ENCODE data around the gene ACAT2.
"Not testable (repeated sequence)": the region's sequence is repeated elsewhere in the genome, so short reads cannot be mapped to it uniquely, and the experiment has no call there.

The ACAT2 gene

DNA sequence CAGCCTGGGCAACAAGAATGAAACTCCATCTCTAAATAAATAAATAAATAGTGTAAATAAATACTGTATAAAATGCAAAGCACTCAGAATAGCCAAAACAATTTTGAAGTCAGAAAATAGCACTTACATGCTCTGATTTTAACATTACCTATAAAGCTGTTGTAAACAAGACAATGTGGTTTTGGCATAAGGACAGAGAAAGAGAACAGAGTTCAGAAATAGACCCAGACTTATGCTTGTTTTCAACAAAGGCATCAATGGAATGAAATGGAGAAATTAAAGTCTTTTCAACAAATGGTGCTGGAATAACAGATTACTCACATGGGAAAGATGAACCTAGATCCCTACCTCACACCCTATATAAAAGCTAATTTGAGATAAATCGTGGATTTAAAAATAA lies 10.4 kb downstream of the ACAT2 start:
- DNase-seq (ENCODE audit: low read depth): no peak

DNA sequence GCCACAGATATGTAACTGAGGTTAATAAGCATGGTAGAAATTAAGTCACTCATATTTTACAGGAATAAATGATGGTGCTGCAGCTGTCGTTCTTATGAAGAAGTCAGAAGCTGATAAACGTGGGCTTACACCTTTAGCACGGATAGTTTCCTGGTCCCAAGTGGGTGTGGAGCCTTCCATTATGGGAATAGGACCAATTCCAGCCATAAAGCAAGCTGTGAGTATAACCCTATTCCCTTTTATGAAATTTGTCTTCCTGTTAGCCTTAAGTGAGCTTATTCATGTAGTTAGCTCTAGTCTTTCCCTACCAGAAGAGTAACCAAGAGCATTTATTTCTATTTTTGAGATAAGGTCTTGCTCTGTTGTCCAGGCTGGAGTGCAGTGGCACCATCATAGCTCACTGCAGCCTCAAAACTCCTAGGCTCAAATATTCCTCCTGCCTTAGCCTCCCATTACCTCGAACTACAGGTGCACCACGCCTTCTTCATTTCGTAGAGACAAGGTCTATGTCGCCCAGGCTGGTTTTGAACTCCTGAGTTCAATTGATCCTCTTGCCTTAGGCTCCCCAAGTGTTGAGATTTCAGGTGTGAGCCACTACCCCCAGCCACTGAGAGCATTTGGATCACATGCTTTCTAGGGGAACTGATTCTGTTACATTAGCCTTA lies 15.5 kb downstream of the ACAT2 start:
- DNase-seq (ENCODE audit: low read depth): no peak

DNA sequence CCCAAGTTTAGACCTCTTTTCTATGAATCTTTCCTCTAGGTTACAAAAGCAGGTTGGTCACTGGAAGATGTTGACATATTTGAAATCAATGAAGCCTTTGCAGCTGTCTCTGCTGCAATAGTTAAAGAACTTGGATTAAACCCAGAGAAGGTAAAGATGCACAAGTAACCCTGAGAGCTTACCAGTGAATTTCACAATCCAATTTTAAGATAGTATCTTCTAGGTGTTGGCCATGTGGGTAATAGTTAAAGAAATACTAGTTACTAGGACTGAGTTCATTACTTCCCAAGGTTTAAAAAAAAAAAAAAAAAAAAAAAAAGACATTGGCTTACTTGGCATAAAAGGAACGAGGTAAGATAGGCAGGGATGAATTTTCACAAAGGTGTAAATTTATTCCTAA lies 16.3 kb downstream of the ACAT2 start:
- no peak for DNase-seq (ENCODE audit: low read depth)

DNA sequence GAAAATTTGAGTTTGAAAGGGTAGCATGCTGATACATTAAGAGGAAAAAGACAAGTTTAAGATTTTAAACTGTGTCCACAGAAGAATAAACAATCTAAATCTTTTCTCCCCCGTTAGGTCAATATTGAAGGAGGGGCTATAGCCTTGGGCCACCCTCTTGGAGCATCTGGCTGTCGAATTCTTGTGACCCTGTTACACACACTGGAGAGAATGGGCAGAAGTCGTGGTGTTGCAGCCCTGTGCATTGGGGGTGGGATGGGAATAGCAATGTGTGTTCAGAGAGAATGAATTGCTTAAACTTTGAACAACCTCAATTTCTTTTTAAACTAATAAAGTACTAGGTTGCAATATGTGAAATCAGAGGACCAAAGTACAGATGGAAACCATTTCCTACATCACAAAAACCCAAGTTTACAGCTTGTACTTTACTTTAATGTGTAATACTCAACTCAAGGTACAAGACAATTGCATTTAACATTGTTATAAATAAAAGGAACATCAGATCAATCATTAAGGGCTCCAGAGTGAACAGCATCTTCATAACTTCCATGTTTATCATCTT lies 16.8 kb downstream of the ACAT2 start:
- DNase-seq (ENCODE audit: low read depth): no peak

DNA sequence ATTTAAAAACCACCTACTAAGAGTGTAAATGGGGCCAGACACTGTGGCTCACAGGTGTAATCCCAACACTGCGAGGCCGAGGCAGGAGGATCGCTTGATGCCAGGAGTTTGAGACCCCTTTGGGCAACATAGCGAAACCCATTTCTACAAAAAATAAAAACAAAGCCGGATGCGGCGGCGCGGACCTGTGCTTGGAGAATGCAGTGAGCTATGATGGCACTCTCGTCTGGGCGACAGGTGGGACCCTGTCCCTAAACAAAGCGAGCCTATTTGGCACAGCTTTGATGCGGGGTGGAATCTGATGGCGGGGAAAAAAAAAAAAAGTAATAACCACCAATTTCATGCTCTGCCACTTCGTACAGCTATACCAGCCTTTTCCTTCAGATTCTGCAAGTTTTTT lies 26.4 kb downstream of the ACAT2 start:
- DNase-seq (ENCODE audit: low read depth): no peak

DNA sequence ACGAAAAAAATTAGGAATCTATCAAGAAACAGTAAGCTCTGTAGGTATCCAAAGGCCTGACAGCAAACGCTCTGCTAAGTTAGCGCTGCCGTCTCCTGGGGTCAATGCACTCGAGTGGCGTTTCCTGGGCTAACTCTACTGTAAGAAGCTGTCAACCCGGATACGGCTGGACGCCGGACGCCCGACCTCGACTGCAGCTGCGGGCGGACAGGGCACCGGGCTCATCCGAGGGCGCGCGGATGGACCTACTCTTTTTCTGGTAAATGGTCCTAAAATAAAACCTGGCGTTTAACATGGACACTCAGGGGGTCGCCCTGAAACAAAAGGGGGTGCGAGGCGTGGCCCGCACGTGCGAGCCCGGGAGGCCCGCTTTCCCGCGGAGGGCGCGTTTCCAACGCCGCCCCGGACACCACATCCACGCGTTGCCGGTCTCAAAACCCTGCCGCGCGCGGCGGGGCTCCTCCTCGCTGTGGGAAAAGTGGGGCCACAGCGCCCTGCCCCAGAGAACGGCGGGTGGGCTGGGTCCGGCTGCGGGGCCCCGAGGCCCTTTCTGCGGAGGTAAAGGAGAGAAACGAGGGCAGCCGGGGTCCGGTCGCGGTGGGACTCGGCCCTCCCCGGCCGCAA lies 27.0 kb downstream of the ACAT2 start:
- no peak for DNase-seq (ENCODE audit: low read depth)

DNA sequence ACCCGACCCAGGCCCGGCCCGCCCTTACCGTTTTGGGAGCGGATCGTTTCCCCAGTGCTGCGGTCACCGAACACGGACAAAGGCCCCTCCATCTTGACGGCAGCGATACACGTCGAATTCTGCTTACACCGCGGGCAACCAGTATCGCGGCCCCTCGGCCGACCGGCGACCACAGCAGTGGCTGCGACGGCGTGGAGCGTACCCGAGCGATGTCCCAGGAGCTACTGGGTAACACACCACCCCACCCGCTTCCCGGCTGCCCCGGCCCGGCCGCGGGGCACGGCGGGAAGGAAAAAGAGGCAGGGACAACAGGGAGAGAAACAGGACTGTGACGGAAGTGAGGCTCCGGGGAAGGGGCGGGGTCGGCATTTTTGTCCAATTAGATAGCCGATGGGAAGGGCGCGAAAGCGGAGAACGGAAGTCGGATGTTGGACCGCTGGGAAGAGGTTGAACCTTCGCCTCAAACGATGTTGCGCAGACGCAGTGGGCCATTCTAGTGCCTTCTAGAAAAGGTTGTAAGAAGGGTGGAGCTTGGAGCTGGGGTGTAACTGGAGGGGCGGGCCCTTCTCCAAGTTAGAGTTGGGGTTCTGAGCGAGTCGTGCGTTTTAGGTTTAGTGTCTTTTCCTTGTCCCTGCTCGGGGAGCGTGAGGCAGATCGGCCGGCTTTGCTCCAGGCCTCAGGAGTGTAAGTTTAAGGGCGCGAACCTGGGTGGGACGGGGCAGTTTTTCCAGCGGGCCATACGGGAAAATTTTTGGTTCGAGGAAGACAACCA lies 27.7 kb downstream of the ACAT2 start, which contains the start of gene TCP1:
TCP1 (minus strand) TSS at position 226 of the 772 bp plus-strand sequence; CDS start at position 92, 134 bp downstream.
- peak; percentile 99 for DNase-seq (ENCODE audit: low read depth)

DNA sequence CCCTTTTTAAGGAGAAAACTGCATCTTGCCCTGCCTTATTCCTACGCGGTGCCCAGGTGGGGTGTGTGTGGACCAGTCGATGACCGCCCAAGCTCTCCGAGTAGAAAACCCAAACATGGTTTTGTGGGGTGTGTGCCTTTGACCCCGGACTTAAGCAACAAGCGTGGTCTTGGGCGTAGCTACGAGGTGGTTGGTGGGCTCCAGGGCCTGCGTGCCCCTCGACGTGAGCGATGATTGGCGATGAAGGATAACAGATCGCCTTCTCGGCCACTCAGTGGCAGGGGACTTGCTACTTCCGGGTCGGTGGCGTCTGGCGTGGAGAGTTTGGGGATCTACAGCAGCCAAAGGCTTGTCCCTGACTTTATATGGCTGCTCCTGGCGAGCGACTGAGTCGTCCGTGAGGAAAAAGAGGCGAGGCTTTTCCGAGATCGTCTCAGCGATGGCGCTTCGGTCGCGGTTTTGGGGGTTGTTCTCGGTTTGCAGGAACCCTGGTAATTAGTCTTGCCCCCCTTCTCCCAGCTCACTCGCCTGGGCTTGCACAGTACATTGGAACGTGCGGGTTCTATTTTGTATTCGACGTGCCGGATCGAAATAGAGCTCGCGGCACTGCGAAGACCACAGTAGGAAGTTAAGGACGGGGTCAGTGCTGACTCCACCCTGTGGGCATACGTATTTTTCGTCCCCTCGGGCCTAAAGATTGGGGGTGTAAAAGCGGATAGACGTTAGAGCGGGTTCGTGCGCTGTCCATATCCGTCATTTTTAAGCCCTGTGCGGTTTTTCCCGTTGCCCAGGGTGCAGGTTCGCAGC lies 28.5 kb downstream of the ACAT2 start, which contains the start of gene MRPL18:
MRPL18 (plus strand) TSS at position 319 of the 807 bp plus-strand sequence; CDS start at position 440, 121 bp downstream.
- DNase-seq (ENCODE audit: low read depth): peak; percentile 89

DNA sequence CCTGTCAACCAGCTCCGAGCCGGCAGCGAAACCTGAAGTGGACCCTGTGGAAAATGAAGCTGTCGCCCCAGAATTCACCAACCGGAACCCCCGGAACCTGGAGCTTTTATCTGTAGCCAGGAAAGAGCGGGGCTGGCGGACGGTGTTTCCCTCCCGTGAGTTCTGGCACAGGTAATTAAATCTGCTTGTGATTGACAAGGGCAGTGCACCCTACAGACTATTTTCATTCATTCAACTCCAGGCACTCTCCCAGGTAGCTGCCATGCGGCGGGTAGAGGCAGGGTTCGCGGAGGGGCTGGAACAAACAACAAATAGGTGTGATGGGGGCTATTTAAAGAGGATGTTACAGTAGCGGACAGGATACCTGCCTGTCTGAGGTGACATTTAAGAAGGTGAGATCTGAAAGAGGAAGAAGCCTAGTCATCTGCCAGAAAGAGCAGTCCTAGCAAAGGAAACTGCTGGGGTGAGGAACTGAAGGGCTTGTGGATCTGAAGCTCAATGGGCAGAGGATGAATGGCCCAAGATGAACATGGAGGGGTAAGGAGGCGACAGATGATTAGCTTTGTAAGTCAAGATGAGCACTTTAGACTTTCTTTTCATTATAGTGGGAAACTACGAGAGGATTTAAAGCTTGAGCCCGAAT lies 29.2 kb downstream of the ACAT2 start:
- no peak for DNase-seq (ENCODE audit: low read depth)

DNA sequence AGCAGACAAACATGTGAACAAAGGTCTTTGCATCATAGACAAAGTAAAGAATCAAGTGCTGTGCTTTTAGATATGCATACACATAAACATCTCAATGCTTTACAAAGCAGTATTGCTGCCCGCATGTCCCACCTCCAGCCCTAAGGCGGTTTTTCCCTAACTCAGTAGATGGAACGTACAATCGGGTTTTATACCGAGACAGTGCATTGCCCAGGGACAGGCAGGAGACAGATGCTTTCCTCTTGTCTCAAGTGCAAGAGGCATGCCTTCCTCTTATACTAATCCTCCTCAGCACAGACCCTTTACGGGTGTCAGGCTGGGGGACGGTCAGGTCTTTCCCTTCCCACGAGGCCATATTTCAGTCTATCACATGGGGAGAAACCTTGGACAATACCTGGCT lies 33.1 kb downstream of the ACAT2 start:
- not testable (repeated sequence) for DNase-seq (ENCODE audit: low read depth)

DNA sequence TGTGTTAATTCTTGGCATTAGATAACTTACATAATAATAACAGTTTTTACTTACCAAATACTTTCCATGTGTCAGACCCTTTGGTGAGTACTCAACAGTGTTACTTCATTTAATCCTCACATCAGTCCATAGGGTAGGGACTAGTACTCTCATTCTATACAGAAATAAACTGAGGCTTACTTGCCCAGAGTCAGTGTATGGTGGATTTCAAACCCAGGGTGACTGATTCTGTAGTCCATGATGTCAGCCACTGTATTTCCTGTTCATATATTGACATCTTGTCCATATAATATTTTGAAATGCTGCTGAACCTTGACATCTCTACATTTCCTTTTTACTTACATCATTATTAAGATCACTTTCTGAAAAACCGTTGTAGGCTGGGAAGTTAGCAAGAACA lies 35.7 kb downstream of the ACAT2 start:
- DNase-seq (ENCODE audit: low read depth): no peak

DNA sequence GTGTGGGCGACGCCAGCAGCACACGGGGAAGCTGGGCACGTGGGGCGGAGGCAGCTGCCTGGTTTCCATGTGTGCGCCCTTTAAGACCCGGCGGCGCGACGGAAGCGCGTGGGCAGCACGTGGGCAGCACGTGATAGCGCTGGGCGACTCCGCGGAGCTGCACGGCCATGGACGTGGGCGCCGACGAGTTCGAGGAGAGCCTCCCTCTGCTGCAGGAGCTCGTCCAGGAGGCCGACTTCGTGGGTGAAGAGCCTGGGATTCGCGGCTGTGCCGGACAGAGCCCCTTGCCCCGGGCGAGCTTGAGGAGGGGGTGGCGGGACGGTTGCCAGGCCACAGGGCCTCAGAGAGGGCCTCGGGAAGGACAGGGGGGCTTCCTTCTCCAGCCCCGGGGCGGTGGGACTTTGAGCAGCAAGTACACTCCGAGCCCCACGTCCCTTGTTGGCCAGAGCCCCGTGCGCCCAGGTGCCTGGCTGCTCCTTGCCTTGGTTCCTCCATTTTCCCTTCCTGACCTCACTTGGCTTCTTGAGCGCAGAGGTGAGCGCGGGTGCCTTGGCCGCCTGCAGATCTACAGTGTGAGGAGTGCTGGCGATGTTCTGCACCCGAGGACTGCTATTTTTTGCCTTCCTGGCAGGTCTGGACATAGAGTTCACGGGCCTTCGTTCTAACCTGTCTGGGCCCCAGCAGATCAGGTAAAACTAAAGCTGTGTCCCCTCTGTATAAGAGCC lies 38.5 kb downstream of the ACAT2 start, which contains the start of gene PNLDC1:
PNLDC1 (plus strand) TSS at position 136 of the 725 bp plus-strand sequence; CDS start at position 168, 32 bp downstream.
- no peak for DNase-seq (ENCODE audit: low read depth)

DNA sequence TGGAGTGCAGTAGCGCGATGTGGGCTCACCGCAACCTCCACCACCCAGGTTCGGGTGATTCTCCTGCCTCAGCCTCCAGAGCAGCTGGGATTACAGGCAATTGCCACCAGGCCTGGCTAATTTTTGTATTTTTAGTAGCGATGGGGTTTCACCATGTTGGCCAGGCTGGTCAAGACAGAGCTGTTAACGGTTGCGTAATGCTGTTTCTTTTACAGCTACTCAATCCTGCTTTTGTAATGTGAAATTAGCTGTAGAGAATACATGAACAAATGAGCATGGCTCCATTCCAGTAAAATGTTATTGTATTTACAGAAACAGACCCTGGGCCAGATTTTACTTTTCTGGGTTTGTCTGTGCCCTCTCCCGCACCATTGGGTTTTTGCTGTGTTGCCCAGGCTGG lies 40.1 kb downstream of the ACAT2 start:
- no peak for DNase-seq (ENCODE audit: low read depth)

DNA sequence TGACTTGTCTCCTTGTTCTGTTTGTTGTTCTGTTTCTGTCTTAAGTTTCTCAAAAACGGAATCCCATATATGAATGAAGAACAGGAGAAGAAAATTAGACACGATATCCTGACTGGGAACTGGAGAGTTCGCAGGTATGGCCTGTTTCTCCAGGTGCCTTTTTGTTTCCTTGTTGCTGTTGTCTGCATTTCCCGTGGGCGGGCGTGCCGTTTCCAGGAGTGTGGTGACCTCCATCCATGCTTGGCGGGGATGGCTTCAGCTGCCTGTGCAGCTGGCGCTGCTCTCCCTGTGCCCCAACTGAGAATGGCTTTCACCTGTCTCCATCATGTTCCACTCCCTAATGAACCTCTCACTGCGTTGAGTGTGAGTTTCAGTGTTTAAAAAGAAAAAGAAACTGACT lies 42.7 kb downstream of the ACAT2 start:
- no peak for DNase-seq (ENCODE audit: low read depth)

DNA sequence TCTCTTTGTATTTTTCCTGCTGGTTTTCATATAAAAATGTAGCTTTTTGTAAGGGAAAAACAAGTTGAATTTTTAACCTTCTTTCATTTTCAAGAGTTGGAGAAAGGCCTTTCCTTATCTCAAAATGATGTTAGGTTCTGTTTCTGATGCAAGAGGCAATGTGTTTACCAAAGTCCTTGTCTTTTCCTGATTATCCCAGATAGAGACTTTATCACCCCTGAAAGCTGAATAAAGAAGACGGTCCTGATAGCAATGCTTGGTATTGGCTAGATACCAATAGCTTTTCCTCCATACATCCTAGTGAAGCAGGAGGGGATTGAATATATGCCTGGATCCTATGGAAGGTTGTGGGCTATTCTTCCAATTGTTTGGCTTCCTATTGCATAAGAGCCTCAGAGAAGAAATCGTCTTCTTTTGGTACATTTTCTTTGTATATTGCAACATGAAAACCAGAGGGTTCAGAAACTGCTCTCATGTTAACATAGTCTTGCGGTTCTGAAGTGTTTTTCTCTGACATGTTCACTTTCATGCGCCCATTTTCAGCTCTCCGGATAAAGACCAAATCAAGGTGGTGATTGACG lies 43.7 kb downstream of the ACAT2 start:
- no peak for DNase-seq (ENCODE audit: low read depth)

DNA sequence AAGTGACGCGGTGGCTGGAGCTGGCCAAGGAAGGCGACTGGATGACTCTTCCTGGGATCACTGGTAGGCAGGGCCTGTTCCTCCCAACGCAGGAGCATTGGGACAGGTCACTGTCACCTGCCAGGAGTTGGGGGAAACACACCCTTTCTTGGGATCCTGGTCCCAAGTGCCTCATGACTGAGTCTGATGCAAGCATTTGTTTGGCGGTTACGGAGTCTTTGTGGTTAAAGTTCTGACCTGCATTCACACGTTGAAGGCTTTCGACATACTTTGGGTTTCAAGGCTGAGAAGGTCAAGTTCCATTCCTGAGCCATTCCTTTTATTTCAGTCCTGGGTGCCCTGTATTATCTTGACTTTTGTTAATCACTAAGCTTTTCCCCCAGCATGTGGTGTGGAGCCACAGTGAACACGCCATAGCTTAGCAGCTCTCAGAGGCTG lies 44.2 kb downstream of the ACAT2 start:
- DNase-seq (ENCODE audit: low read depth): no peak

DNA sequence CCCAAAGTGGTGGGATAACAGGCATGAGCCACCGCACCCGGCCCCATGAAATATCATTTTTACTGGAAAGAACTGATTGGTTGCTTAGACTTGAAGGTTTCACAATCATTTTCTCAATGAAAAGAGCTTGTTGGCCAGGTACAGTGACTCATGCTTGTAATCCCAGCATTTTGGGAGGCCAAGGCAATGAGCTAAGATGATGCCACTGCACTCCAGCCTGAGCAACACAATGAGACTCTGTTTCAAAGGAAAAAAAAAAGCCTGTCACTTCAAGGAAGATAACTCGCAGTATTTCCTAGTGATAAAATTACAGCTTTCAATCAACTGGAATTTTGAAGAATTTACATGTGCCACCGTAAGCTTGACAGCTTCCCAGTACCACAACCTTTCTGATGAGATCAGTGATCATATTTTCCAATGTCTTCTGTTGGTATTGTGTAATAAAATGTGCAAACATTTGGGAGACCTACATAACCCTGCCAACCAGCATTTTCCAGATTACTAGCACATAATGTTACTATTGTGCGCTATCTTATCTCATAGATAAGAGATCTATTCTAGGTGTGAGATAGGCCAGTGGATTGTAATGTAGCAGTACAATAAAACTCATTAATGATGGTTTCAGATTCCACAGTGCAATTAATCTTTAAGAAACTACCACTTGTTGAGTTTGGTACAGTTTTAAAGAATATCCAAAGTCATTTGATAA lies 45.5 kb downstream of the ACAT2 start:
- DNase-seq (ENCODE audit: low read depth): no peak

DNA sequence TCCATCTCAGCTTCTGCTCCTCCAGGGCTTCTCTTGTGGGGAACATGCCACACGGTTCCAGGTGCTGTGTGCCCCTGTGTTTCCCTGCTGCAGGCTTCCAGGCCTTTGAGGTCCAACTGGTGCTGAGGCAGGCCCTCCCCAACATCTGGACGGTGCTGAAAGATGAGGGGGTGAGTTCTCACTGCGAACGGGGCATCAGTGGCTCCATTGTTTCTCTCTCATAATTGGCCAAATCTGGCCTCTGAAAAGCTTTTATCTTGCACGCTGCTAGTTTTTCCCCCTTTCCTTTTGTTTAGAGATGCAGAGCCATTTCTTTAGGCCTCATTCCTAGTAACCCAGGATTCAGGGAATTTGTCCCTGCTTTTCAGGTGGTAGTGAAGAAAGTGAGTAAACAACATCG lies 46.8 kb downstream of the ACAT2 start:
- DNase-seq (ENCODE audit: low read depth): no peak

DNA sequence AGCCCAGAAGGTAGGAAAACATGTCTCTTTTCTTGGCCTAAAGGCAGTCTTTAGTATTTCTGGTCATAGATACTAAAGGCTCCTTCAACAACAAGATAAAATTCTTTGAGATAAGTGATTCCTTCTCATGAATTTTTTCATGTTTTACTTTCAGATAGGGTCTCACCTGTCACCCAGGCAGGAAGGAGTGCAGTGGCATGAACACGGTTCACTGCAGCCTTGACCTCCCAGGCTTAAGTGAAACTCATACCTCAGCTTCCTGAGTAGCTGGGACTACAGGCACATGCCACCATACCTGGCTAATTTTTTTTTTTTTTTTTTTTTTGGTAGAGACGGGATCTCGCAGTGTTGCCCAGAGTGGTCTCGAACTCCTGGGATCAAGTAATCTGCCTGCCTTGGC lies 47.3 kb downstream of the ACAT2 start:
- no peak for DNase-seq (ENCODE audit: low read depth)
